Measurements from ENCODE around the gene STIM2.
"Not testable (repeated sequence)": the region's sequence is repeated elsewhere in the genome, so short reads cannot be mapped to it uniquely, and the experiment has no call there.

The STIM2 gene

GRCh38 chr4:26860157-26860921 is at the start of gene STIM2:
STIM2 (plus strand) TSS chr4:26860841.
- Mint-ChIP-seq H3K27me3 (no peaks in the 10 kb centered on the region), H3K4me1 (peaks cover 34% of the 10 kb centered on the region), H3K27ac (peak within 1 kb of the TSS; percentile 93)

GRCh38 chr4:26811571-26811970 is 49.1 kb upstream of the STIM2 start:
- peaks cover 30% of the 10 kb centered on the region for H3K27me3 Mint-ChIP-seq
- not testable (repeated sequence) for DNase-seq (ENCODE audit: low spot score in 2 of 2); H3K36me3 Mint-ChIP-seq; H3K27ac Mint-ChIP-seq; H3K4me3 Mint-ChIP-seq; ATAC-seq (ENCODE audit: low read depth); H3K9me3 Mint-ChIP-seq
- H3K4me1 Mint-ChIP-seq: peaks cover 26% of the 10 kb centered on the region

More at GRCh38 chr4:26860157-26860921, at the start of gene STIM2:
- Mint-ChIP-seq H3K4me3 (peak within 1 kb of the TSS; percentile 95), H3K36me3 (no peaks in the 10 kb centered on the region), H3K9me3 (no peaks in the 10 kb centered on the region)
- DNase-seq (ENCODE audit: low spot score in 2 of 2): peak; percentile 99 to 100
- peak; percentile 57 for ATAC-seq (ENCODE audit: low read depth)

- Mint-ChIP-seq H3K9me3 (peaks cover 4% of the 10 kb centered on the region), H3K27me3 (peaks cover 34% of the 10 kb centered on the region), H3K4me3 (peak overlapping the region; percentile 25), H3K4me1 (peaks cover 23% of the 10 kb centered on the region), H3K27ac (no peak overlapping the region), H3K36me3 (no peaks in the 10 kb centered on the region)
- no peak for DNase-seq (ENCODE audit: low spot score in 2 of 2)
- ATAC-seq (ENCODE audit: low read depth): no peak
These were observed 48.5 kb upstream of the STIM2 start for GRCh38 chr4:26812049-26812714.

GRCh38 chr4:26813698-26814097 is 46.9 kb upstream of the STIM2 start:
- peaks cover 41% of the 10 kb centered on the region for H3K27me3 Mint-ChIP-seq

GRCh38 chr4:26815199-26815598 is 45.4 kb upstream of the STIM2 start:
- Mint-ChIP-seq H3K9me3 (peaks cover 6% of the 10 kb centered on the region), H3K4me1 (peaks cover 21% of the 10 kb centered on the region), H3K36me3 (no peaks in the 10 kb centered on the region), H3K27me3 (peaks cover 43% of the 10 kb centered on the region), H3K27ac (no peak overlapping the region), H3K4me3 (no peak overlapping the region)
- DNase-seq (ENCODE audit: low spot score in 2 of 2): no peak
- ATAC-seq (ENCODE audit: low read depth): no peak

More at GRCh38 chr4:26813698-26814097, 46.9 kb upstream of the STIM2 start:
- no peak for ATAC-seq (ENCODE audit: low read depth)
- Mint-ChIP-seq H3K4me3 (no peak overlapping the region), H3K36me3 (no peaks in the 10 kb centered on the region), H3K4me1 (peaks cover 18% of the 10 kb centered on the region), H3K27ac (no peak overlapping the region), H3K9me3 (peaks cover 4% of the 10 kb centered on the region)
- no peak for DNase-seq (ENCODE audit: low spot score in 2 of 2)

- no peak for ATAC-seq (ENCODE audit: low read depth)
- H3K9me3 Mint-ChIP-seq: peaks cover 6% of the 10 kb centered on the region
- H3K4me1 Mint-ChIP-seq: peaks cover 21% of the 10 kb centered on the region
- no peaks in the 10 kb centered on the region for H3K36me3 Mint-ChIP-seq
- DNase-seq (ENCODE audit: low spot score in 2 of 2): no peak
- H3K4me3 Mint-ChIP-seq: no peak overlapping the region
- H3K27ac Mint-ChIP-seq: no peak overlapping the region
- peaks cover 39% of the 10 kb centered on the region for H3K27me3 Mint-ChIP-seq
These were observed 44.9 kb upstream of the STIM2 start for GRCh38 chr4:26815706-26816105.

GRCh38 chr4:26819026-26819425 is 41.6 kb upstream of the STIM2 start:
- ATAC-seq (ENCODE audit: low read depth) (no peak), DNase-seq (ENCODE audit: low spot score in 2 of 2) (no peak)
- Mint-ChIP-seq H3K4me3 (no peak overlapping the region), H3K4me1 (peaks cover 28% of the 10 kb centered on the region), H3K27me3 (peaks cover 41% of the 10 kb centered on the region), H3K36me3 (peaks cover 4% of the 10 kb centered on the region), H3K9me3 (peaks cover 7% of the 10 kb centered on the region), H3K27ac (no peak overlapping the region)

GRCh38 chr4:26819478-26820095 is 41.1 kb upstream of the STIM2 start:
- Mint-ChIP-seq H3K27me3 (peaks cover 39% of the 10 kb centered on the region), H3K36me3 (peaks cover 4% of the 10 kb centered on the region), H3K27ac (no peak overlapping the region), H3K4me1 (peaks cover 28% of the 10 kb centered on the region), H3K4me3 (no peak overlapping the region), H3K9me3 (peaks cover 7% of the 10 kb centered on the region)
- no peak for DNase-seq (ENCODE audit: low spot score in 2 of 2)
- peak; percentile 38 for ATAC-seq (ENCODE audit: low read depth)

- Mint-ChIP-seq H3K27ac (no peak overlapping the region), H3K9me3 (peaks cover 7% of the 10 kb centered on the region), H3K36me3 (peaks cover 4% of the 10 kb centered on the region), H3K4me1 (peaks cover 26% of the 10 kb centered on the region), H3K27me3 (peaks cover 36% of the 10 kb centered on the region), H3K4me3 (no peak overlapping the region)
- DNase-seq (ENCODE audit: low spot score in 2 of 2): no peak
- ATAC-seq (ENCODE audit: low read depth): no peak
These were observed 40.3 kb upstream of the STIM2 start for GRCh38 chr4:26820346-26820745.

- H3K4me1 Mint-ChIP-seq: peaks cover 26% of the 10 kb centered on the region
These were observed 39.6 kb upstream of the STIM2 start for GRCh38 chr4:26821031-26821430.

GRCh38 chr4:26821677-26822503 is 38.8 kb upstream of the STIM2 start:
- no peak for DNase-seq (ENCODE audit: low spot score in 2 of 2)
- ATAC-seq (ENCODE audit: low read depth): no peak
- peaks cover 32% of the 10 kb centered on the region for H3K4me1 Mint-ChIP-seq
- H3K27me3 Mint-ChIP-seq: peaks cover 34% of the 10 kb centered on the region
- peaks cover 4% of the 10 kb centered on the region for H3K36me3 Mint-ChIP-seq
- no peak overlapping the region for H3K27ac Mint-ChIP-seq
- no peak overlapping the region for H3K4me3 Mint-ChIP-seq
- peaks cover 7% of the 10 kb centered on the region for H3K9me3 Mint-ChIP-seq

More at GRCh38 chr4:26821031-26821430, 39.6 kb upstream of the STIM2 start:
- Mint-ChIP-seq H3K27me3 (peaks cover 34% of the 10 kb centered on the region), H3K9me3 (peaks cover 7% of the 10 kb centered on the region), H3K27ac (no peak overlapping the region), H3K36me3 (peaks cover 4% of the 10 kb centered on the region), H3K4me3 (no peak overlapping the region)
- DNase-seq (ENCODE audit: low spot score in 2 of 2): no peak
- ATAC-seq (ENCODE audit: low read depth): no peak

GRCh38 chr4:26822546-26822945 is 38.1 kb upstream of the STIM2 start:
- peaks cover 29% of the 10 kb centered on the region for H3K27me3 Mint-ChIP-seq
- DNase-seq (ENCODE audit: low spot score in 2 of 2) (peak in 1 of 2 donors; percentile 38), ATAC-seq (ENCODE audit: low read depth) (peak; percentile 58)
- peak overlapping the region; percentile 52 for H3K27ac Mint-ChIP-seq
- H3K4me1 Mint-ChIP-seq: peaks cover 37% of the 10 kb centered on the region
- peak overlapping the region; percentile 63 for H3K4me3 Mint-ChIP-seq
- H3K9me3 Mint-ChIP-seq: peaks cover 7% of the 10 kb centered on the region
- peaks cover 4% of the 10 kb centered on the region for H3K36me3 Mint-ChIP-seq

- not testable (repeated sequence) for DNase-seq (ENCODE audit: low spot score in 2 of 2); H3K36me3 Mint-ChIP-seq; H3K9me3 Mint-ChIP-seq; ATAC-seq (ENCODE audit: low read depth)
- peak overlapping the region; percentile 52 for H3K27ac Mint-ChIP-seq
- H3K4me1 Mint-ChIP-seq: peaks cover 41% of the 10 kb centered on the region
- peak overlapping the region; percentile 63 for H3K4me3 Mint-ChIP-seq
- peaks cover 29% of the 10 kb centered on the region for H3K27me3 Mint-ChIP-seq
These were observed 37.7 kb upstream of the STIM2 start for GRCh38 chr4:26822974-26823373.

Measured in memory B cell (primary cell).